Neural progenitor cell (in vitro differentiated cells): ENCODE results near the gene TNIK. TPM values are rescaled to one million over a fixed set of nuclear protein-coding genes. Genes with fewer than 3 reads are reported as not detected.

ENCODE experiments used
- DNase-seq: peaks from one replicate; pipeline ENCODE4 v3.0.0-alpha.2; 2016; ENCODE audit warnings: low spot score
- H2AFZ ChIP-seq: fragments of 200-600 bp; sonication (generic); replicated peaks from 2 replicates; pipeline ENCODE4 v1.6.1; 2016; ENCODE audit warnings: antibody characterized with exemption
- H3F3A ChIP-seq: fragments of 200-600 bp; sonication (generic); 2 replicates; pipeline ENCODE4 v1.6.1; 2016; ENCODE audit warnings: antibody characterized with exemption, low read depth
- H3K27ac ChIP-seq: fragments of 200-600 bp; sonication (generic); 2 replicates; pipeline ENCODE4 v1.5.1; 2016; ENCODE audit warnings: mild to moderate bottlenecking
- H3K27me3 ChIP-seq: fragments of 200-600 bp; sonication (generic); 2 replicates; pipeline ENCODE4 v1.6.1; 2016; ENCODE audit warnings: mild to moderate bottlenecking, moderate library complexity
- H3K36me3 ChIP-seq: fragments of 200-600 bp; sonication (generic); 2 replicates; pipeline ENCODE4 v1.5.1; 2016
- H3K4me1 ChIP-seq: fragments of 200-600 bp; sonication (generic); 2 replicates; pipeline ENCODE4 v1.6.1; 2016; ENCODE audit warnings: mixed run types
- H3K4me2 ChIP-seq: fragments of 200-600 bp; sonication (generic); 2 replicates; pipeline ENCODE4 v1.6.1; 2016
- H3K4me3 ChIP-seq: fragments of 200-600 bp; sonication (generic); 2 replicates; pipeline ENCODE4 v1.5.1; 2016
- H3K79me2 ChIP-seq: fragments of 200-600 bp; sonication (generic); 2 replicates; pipeline ENCODE4 v1.6.1; 2016; ENCODE audit warnings: low read depth
- H3K9ac ChIP-seq: fragments of 200-600 bp; sonication (generic); 2 replicates; pipeline ENCODE4 v1.6.1; 2016
- H3K9me3 ChIP-seq: fragments of 200-600 bp; sonication (generic); 2 replicates; pipeline ENCODE4 v1.5.1; 2016; ENCODE audit warnings: low read depth
- H4K20me1 ChIP-seq: fragments of 200-600 bp; sonication (generic); 2 replicates; pipeline ENCODE4 v1.6.1; 2016; ENCODE audit warnings: low read depth
- H3K27ac Mint-ChIP-seq: 3 replicates; pipeline ENCODE4 v1.8.0; 2021; ENCODE audit warnings: mixed read lengths
- H3K27me3 Mint-ChIP-seq: 2 replicates; pipeline ENCODE4 v1.8.0; 2022; ENCODE audit warnings: low read depth, mild to moderate bottlenecking, inconsistent platforms, moderate library complexity, mixed read lengths; ENCODE audit not compliant: insufficient read depth
- H3K36me3 Mint-ChIP-seq: 3 replicates; pipeline ENCODE4 v1.8.0; 2021; ENCODE audit warnings: mixed read lengths
- H3K4me1 Mint-ChIP-seq: 3 replicates; pipeline ENCODE4 v1.8.0; 2021; ENCODE audit warnings: mixed read lengths
- H3K4me3 Mint-ChIP-seq: 3 replicates; pipeline ENCODE4 v1.8.0; 2021; ENCODE audit warnings: mild to moderate bottlenecking, moderate library complexity, mixed read lengths
- H3K9me3 Mint-ChIP-seq: 3 replicates; pipeline ENCODE4 v1.8.0; 2020; ENCODE audit warnings: mixed read lengths
- EZH2 ChIP-seq: fragments of 200-600 bp; sonication (generic); IDR thresholded peaks from 2 replicates; pipeline ENCODE4 v1.6.1; 2017; ENCODE audit warnings: antibody characterized with exemption, mild to moderate bottlenecking, moderate library complexity
- EZH2phosphoT487 ChIP-seq: fragments of 200-600 bp; sonication (generic); IDR thresholded peaks from 2 replicates; pipeline ENCODE4 v1.6.1; 2017; ENCODE audit warnings: antibody characterized with exemption
- total RNA-seq: library from RNA; depleted of rRNA; stranded (reverse); fragments of >200 nt; gene quantifications from 2 replicates; pipeline ENCODE4 v1.2.3, GENCODE V29; 2015; ENCODE audit warnings: low replicate concordance
- TF ChIP-seq, protein P1 (sequence below): fragments of 200-600 bp; sonication (generic); IDR thresholded peaks from 2 replicates; pipeline ENCODE4 v1.5.1; 2017; ENCODE audit warnings: antibody characterized with exemption, mild to moderate bottlenecking

The TNIK gene
- total RNA-seq, 1 donor from 2014 or later = 3.0 TPM

DNA sequence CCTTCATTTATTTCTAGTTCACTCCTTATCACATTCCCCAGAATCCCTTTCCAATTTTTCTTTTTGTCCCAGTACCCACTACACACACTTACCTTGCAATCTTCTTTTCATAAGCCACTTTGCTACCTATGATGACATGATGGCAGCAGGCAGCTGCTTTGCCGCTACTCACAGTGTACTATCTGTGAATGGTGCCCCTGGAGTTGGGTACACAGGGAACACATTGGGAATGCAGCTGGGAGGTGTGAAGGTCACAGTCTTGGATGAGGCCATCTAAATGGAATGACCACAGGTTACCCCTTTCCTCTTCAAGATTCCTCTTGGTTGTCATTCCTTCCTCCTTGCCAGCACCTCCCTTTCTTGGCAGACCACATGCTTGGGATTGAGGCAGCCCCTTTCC is 20.8 kb upstream of the TNIK start:
- TF ChIP-seq, protein P1, sequence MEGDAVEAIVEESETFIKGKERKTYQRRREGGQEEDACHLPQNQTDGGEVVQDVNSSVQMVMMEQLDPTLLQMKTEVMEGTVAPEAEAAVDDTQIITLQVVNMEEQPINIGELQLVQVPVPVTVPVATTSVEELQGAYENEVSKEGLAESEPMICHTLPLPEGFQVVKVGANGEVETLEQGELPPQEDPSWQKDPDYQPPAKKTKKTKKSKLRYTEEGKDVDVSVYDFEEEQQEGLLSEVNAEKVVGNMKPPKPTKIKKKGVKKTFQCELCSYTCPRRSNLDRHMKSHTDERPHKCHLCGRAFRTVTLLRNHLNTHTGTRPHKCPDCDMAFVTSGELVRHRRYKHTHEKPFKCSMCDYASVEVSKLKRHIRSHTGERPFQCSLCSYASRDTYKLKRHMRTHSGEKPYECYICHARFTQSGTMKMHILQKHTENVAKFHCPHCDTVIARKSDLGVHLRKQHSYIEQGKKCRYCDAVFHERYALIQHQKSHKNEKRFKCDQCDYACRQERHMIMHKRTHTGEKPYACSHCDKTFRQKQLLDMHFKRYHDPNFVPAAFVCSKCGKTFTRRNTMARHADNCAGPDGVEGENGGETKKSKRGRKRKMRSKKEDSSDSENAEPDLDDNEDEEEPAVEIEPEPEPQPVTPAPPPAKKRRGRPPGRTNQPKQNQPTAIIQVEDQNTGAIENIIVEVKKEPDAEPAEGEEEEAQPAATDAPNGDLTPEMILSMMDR = no peak
- TF ChIP-seq EZH2phosphoT487 = no peak
- TF ChIP-seq EZH2 = no peak
- H3K27me3 ChIP-seq = no peaks in the 10 kb centered on the region
- H3F3A ChIP-seq = no peaks in the 10 kb centered on the region
- no peaks in the 10 kb centered on the region for H3K36me3 ChIP-seq
- no peak overlapping the region for H3K9ac ChIP-seq
- no peak overlapping the region for H3K4me3 ChIP-seq
- H2AFZ ChIP-seq = peak overlapping the region; percentile 34
- Mint-ChIP-seq H3K27ac (no peak overlapping the region), H3K36me3 (no peaks in the 10 kb centered on the region), H3K27me3 (no peaks in the 10 kb centered on the region), H3K4me3 (no peak overlapping the region), H3K9me3 (no peaks in the 10 kb centered on the region), H3K4me1 (no peaks in the 10 kb centered on the region)
- H4K20me1 ChIP-seq = no peaks in the 10 kb centered on the region
- no peak overlapping the region for H3K27ac ChIP-seq
- no peak for DNase-seq
- no peaks in the 10 kb centered on the region for H3K4me1 ChIP-seq
- no peaks in the 10 kb centered on the region for H3K9me3 ChIP-seq
- no peak overlapping the region for H3K4me2 ChIP-seq
- no peaks in the 10 kb centered on the region for H3K79me2 ChIP-seq

DNA sequence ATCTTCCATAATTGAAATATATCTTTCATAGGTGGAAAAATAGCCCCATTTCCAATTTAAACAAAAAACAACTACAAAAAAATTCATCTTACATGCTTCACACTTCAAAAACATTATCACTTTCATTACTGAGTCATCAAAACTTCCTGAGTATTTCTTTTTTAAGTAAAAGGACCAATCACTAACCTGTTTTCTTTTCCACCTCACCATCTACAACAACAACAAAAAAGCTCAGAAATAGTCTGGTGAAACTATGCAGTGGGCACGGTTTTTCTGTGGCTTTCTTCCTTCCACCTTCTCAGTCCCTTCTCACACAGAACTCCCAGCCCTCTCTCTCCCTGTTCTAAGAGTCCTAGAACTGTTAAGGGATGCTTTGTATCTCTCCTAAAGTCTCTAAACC is 20.3 kb upstream of the TNIK start:
- TF ChIP-seq EZH2 = no peak
- TF ChIP-seq, protein P1 = no peak
- no peak for TF ChIP-seq EZH2phosphoT487
- Histone ChIP-seq H3K27me3 (no peaks in the 10 kb centered on the region), H3K79me2 (no peaks in the 10 kb centered on the region), H4K20me1 (no peaks in the 10 kb centered on the region), H3K4me3 (no peak overlapping the region), H3K9me3 (no peaks in the 10 kb centered on the region), H3K4me2 (no peak overlapping the region), H3K4me1 (no peaks in the 10 kb centered on the region), H2AFZ (peak overlapping the region; percentile 34), H3K36me3 (no peaks in the 10 kb centered on the region), H3K9ac (no peak overlapping the region), H3K27ac (no peak overlapping the region), H3F3A (no peaks in the 10 kb centered on the region)
- Mint-ChIP-seq H3K36me3 (no peaks in the 10 kb centered on the region), H3K9me3 (no peaks in the 10 kb centered on the region), H3K27me3 (no peaks in the 10 kb centered on the region), H3K4me1 (peaks cover 2% of the 10 kb centered on the region), H3K4me3 (no peak overlapping the region), H3K27ac (no peak overlapping the region)
- DNase-seq = no peak

DNA sequence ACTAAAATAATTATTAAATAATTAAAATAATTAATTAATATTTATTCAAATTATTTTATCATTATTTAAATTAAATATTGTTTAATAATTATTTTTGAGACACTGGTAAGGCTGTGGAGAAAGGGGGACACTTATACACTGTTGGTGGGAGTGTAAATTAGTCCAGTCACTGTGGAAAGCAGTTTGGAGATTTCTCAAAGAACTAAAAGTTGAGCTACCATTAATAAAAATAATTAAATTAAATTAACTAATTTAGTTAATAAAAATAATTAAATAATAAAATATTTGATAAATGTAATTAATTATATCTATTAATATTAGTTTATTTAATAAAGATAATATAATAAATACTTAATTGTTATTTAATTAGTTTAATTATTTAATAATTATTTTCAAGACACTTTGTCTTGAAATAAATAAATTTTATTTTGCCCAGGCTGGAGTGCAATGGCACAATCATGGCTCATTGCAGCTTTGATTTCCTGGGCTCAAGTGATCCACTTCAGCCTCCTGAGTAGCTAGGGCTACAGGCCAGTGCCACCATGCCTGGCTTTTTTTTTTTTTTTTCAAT is 16.4 kb upstream of the TNIK start:
- Mint-ChIP-seq H3K36me3 (no peaks in the 10 kb centered on the region), H3K27ac (no peak overlapping the region), H3K4me3 (no peak overlapping the region), H3K4me1 (peaks cover 4% of the 10 kb centered on the region), H3K27me3 (no peaks in the 10 kb centered on the region), H3K9me3 (no peaks in the 10 kb centered on the region)
- H3K27me3 ChIP-seq = no peaks in the 10 kb centered on the region
- no peak overlapping the region for H3K4me3 ChIP-seq
- TF ChIP-seq EZH2phosphoT487 (no peak), EZH2 (no peak)
- TF ChIP-seq, protein P1 = no peak
- no peak overlapping the region for H3K27ac ChIP-seq
- no peak overlapping the region for H3K4me2 ChIP-seq
- H3K9ac ChIP-seq = no peak overlapping the region
- no peaks in the 10 kb centered on the region for H4K20me1 ChIP-seq
- DNase-seq = no peak
- no peaks in the 10 kb centered on the region for H3K79me2 ChIP-seq
- no peaks in the 10 kb centered on the region for H3K36me3 ChIP-seq
- H3F3A ChIP-seq = no peaks in the 10 kb centered on the region
- H3K9me3 ChIP-seq = no peaks in the 10 kb centered on the region
- no peaks in the 10 kb centered on the region for H3K4me1 ChIP-seq
- no peak overlapping the region for H2AFZ ChIP-seq
